ENCODE measurements around the gene BLOC1S2.

DNA sequence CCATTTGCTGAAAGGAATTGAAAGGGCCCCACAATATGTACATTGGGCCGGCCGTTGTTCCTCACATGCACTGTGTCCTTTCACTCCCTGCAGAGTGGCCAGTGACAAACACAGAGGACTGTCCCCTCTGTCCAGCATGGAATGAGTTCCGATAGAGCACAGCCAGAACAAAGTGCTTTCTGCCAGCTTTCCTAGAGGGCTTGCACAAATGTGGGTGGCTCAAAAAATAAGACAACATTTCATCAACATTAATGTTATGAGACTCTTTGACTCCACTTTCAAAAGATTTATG lies 41.2 kb upstream of the BLOC1S2 start:
- TF ChIP-seq CTCF (IDR thresholded peaks at IDR 0.05) (no peak), POLR2A (IDR thresholded peaks at IDR 0.05) (no peak), POLR2AphosphoS5 (IDR thresholded peaks at IDR 0.05) (no peak)
